ENCODE data around the gene ZNF587B. TPM values are rescaled to one million over a fixed set of nuclear protein-coding genes. Genes with fewer than 3 reads are reported as not detected.

Gene ZNF587B
- 10.1 TPM in 2 replicates for total RNA-seq

GRCh38 chr19:57830071-57830602, at the start of gene ZNF587B:
Gene ZNF587B, plus strand, starts transcription at chr19:57830299. Its CDS starts 230 bp downstream, at chr19:57830529.

DNA sequence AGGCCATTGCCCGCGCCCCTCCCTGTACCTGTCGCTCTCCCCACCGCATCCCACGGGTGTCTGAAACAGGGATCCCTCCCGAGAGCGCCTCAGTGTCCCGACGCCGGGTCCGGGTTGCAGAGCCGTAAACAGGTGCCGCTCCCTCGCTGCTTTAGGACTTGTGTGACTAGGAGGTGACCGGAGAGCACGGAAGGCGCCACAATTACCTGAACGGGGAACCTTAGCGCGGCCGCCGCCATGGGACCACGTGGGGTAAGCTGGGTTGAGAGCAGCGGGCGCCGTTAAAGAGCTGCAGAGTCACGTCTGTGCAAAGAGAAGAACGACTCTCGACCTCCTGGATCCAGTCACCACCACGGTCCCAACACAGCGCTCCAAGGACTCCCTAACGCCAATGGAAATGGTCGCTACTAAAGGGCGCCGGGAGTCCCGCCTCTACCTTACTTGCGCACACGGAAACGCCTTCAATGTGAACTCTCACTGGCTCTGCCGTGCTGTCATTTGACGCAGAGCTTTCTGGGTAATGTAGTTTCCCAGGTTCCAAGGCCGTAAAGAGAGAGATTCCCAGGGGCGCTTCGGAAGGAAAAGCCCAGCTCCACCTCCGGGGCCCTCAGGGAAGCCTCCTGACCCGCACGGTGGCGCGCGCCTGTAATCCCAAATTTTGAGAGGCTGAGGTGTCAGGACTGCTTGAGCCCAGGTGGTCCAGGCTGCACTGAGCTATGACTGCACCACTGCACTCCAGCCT, 15.4 kb upstream of the ZNF587B start, which contains the start of gene ZNF552:
TSS of gene ZNF552 (minus strand) at position 409 of the 742 bp plus-strand sequence. CDS start at position 239, 170 bp downstream.

GRCh38 chr19:57849666-57850473, 19.8 kb downstream of the ZNF587B start, which contains the start of gene ZNF587:
Gene ZNF587, plus strand, starts transcription at chr19:57849859. Its CDS starts 180 bp downstream, at chr19:57850039.

DNA sequence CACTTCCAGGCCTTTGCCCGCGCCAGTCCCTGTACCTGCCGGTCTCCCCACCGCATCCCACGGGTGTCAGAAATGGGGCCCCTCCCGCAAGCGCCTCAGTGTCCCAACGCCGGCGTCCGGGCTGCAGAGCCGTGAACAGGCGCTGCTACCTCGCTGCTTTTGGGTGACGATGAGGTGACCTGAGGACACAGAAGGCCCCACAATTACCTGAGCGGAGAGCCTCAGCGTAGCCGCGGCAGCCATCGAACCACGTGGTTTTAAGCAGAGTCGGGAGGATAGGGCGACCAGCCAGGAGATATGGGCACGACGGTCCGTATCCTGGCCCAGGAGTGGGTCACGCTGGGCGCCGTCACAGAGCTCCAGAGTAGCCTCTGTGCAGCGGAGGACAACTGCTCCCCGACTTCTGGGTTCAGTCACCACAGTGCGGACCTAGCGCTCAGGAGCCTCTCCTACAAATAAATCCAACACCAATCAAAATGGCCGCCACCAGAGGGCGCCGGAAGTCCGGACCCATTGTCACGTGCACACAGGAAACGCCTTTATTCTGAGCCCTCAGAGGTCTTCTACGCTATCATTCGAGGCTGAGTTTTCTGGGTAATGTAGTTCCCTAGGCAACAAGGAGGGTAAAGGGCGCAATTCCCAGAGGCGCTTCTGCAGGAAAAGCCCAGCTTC, 58.6 kb downstream of the ZNF587B start, which contains the start of gene ZNF814:
TSS of gene ZNF814 (minus strand) at position 478 of the 672 bp plus-strand sequence. CDS start at position 243, 235 bp downstream.

Other genes starting within 250 kb of the ZNF587B start
- 2.8 and 3.2 TPM in 2 replicates for gene ZIK1, start 246.2 kb upstream of the ZNF587B start, total RNA-seq
- 4.1 and 7.9 TPM in 2 replicates for gene ZNF530, start 230.4 kb upstream of the ZNF587B start, total RNA-seq
- 7.3 and 8.6 TPM in 2 replicates for gene ZNF134, start 216.1 kb upstream of the ZNF587B start, total RNA-seq
- 4.4 and 6.1 TPM in 2 replicates for gene ZNF211, start 197.1 kb upstream of the ZNF587B start, total RNA-seq
- gene ZSCAN4, start 161.4 kb upstream of the ZNF587B start, total RNA-seq, result not detected in 2 replicates
- gene ZNF551, start 148.3 kb upstream of the ZNF587B start, total RNA-seq, result 4.1 and 5.2 TPM in 2 replicates
- gene ZNF154, start 121.1 kb upstream of the ZNF587B start, total RNA-seq, result 0.33 and 0.34 TPM in 2 replicates
- gene ZNF671, start 102.7 kb upstream of the ZNF587B start, total RNA-seq, result 2.6 and 3.1 TPM in 2 replicates
- 7.9 and 14.7 TPM in 2 replicates for gene ZNF776, start 83.5 kb upstream of the ZNF587B start, total RNA-seq
- 4.8 and 5.1 TPM in 2 replicates for gene ZNF586, start 60.6 kb upstream of the ZNF587B start, total RNA-seq
- gene ZNF552, start 15.4 kb upstream of the ZNF587B start, total RNA-seq, result 4.7 and 7.6 TPM in 2 replicates
- 10.1 and 13.0 TPM in 2 replicates for gene ZNF587, start 19.6 kb downstream of the ZNF587B start, total RNA-seq
- 4.9 and 6.5 TPM in 2 replicates for gene ZNF814, start 58.7 kb downstream of the ZNF587B start, total RNA-seq
- gene ZNF417, start 86.3 kb downstream of the ZNF587B start, total RNA-seq, result 3.1 and 5.5 TPM in 2 replicates
- 0.40 and 2.2 TPM in 2 replicates for gene ZNF418, start 105.1 kb downstream of the ZNF587B start, total RNA-seq
- 1.7 and 3.0 TPM in 2 replicates for gene ZNF256, start 117.4 kb downstream of the ZNF587B start, total RNA-seq
- 0.13 TPM in 1 of 2 replicates, not detected in the other for gene C19orf18, start 144.2 kb downstream of the ZNF587B start, total RNA-seq
- 5.5 and 11.5 TPM in 2 replicates for gene ZNF606, start 172.5 kb downstream of the ZNF587B start, total RNA-seq
- not detected in 2 replicates for gene ZSCAN1, start 203.7 kb downstream of the ZNF587B start, total RNA-seq
- 0.93 and 0.94 TPM in 2 replicates for gene ZNF135, start 229.0 kb downstream of the ZNF587B start, total RNA-seq